GM12878 (cell line): ENCODE data around the gene PIGQ.

ENCODE experiments used
- FOXM1 ChIP-seq: IDR thresholded peaks from 2 replicates; pipeline ENCODE4 v1.6.1; 2012; ENCODE audit warnings: low read depth, mild to moderate bottlenecking, inconsistent platforms, low read length, moderate library complexity
- SP1 ChIP-seq: IDR thresholded peaks from one replicate; pipeline ENCODE4 v1.6.1; 2011; ENCODE audit warnings: low read depth, low read length

GRCh38 chr16:567373-568256 lies 2.2 kb upstream of the PIGQ start:
- TF ChIP-seq FOXM1 (no peak), SP1 (no peak)
